ENCODE results near the gene RIPK4. TPM values are rescaled to one million over a fixed set of nuclear protein-coding genes. Genes with fewer than 3 reads are reported as not detected.

Gene RIPK4
- 9.2 and 11.0 TPM in 2 replicates for total RNA-seq

GRCh38 chr21:41766883-41767605 is at the start of gene RIPK4:
Gene RIPK4, minus strand, starts transcription at chr21:41767052. Its CDS starts 11 bp downstream, at chr21:41767041.

Small RNAs within 50 kb of the gene (small RNA-seq; reads per million reads assigned to genes)
- not detected for gene MIR6814

Other genes starting within 250 kb of the RIPK4 start
- 3.6 and 4.7 TPM in 2 replicates for gene PRDM15, start 112.3 kb upstream of the RIPK4 start, total RNA-seq
- 1.2 and 2.0 TPM in 2 replicates for gene C2CD2, start 187.0 kb upstream of the RIPK4 start, total RNA-seq
- 9.4 and 10.5 TPM in 2 replicates for gene ZBTB21, start 243.3 kb upstream of the RIPK4 start, total RNA-seq

All from placental epithelial cell (primary cell).